ENCODE results near the gene NEIL1.

DNA sequence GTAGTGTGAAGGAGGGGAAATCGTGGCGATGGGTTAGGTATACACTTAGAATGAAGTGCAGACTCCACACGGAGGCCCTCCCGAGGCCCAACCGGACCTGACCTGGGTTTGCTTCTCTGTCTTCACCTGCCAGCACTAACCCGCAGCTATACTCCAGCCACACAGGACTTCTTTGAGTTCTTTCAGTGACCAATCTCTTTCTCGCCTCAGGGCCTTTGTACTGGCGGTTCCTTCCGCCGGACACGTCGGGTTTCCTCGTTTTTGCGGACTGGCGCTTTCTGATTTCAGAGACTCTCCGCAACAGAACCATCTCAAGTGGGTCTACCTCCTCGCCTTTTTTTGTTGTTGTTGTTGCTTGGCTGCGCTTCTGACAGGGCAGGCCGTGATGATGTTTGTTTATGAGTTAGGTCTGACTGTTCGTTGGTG, at the start of gene NEIL1:
- TF ChIP-seq CTCF (IDR thresholded peaks at IDR 0.05) (no peak), POLR2A (IDR thresholded peaks at IDR 0.05) (no peak)

All from thyroid gland (tissue), 4 donors.